ENCODE results near the gene DVL2. TPM values are rescaled to one million over a fixed set of nuclear protein-coding genes. Genes with fewer than 3 reads are reported as not detected.
A peak's percentile ranks its signal among the peaks of the same experiment; 100 is the strongest.
"Not testable (repeated sequence)": the region's sequence is repeated elsewhere in the genome, so short reads cannot be mapped to it uniquely, and the experiment has no call there.

DVL2 gene
- polyA plus RNA-seq, 6 donors from 2014 or later: 23.4 to 33.1 (median 25.5) TPM

GRCh38 chr17:7251661-7252175, 17.4 kb upstream of the DVL2 start, which contains the start of gene CTDNEP1:
Gene CTDNEP1, minus strand, starts transcription at chr17:7251734. Its CDS starts 438 bp downstream, at chr17:7251296.
- Mint-ChIP-seq H3K4me1 (peaks cover 47 to 50% (median 49%) of the 10 kb centered on the region in 3 donors), H3K4me3 (peak within 1 kb of the TSS; percentile 90 to 99 (median 98)), H3K27me3 (no peaks in the 10 kb centered on the region), H3K9me3 (no peaks in the 10 kb centered on the region), H3K36me3 (peaks cover 4 to 15% of the 10 kb centered on the region in 2 donors), H3K27ac (peak within 1 kb of the TSS; percentile 99 to 100 (median 100))
- peak; percentile 99 for DNase-seq
- ATAC-seq (ENCODE audit: low read depth in 2 of 2): peak; percentile 86

GRCh38 chr17:7250695-7251627, 16.6 kb upstream of the DVL2 start:
- H3K27me3 Mint-ChIP-seq: no peaks in the 10 kb centered on the region
- DNase-seq (no peak), ATAC-seq (ENCODE audit: low read depth in 2 of 2) (peak in 1 of 2 donors; percentile 1)
- peaks cover 12 to 16% of the 10 kb centered on the region in 2 donors for H3K36me3 Mint-ChIP-seq
- H3K4me3 Mint-ChIP-seq: peak overlapping the region; percentile 90 to 99 (median 98)
- peaks cover 50 to 55% (median 54%) of the 10 kb centered on the region in 3 donors for H3K4me1 Mint-ChIP-seq
- H3K9me3 Mint-ChIP-seq: no peaks in the 10 kb centered on the region
- H3K27ac Mint-ChIP-seq: peak overlapping the region; percentile 96 to 100 (median 99)

- no peak for DNase-seq
- Mint-ChIP-seq H3K36me3 (peaks cover 15 to 16% of the 10 kb centered on the region in 2 donors), H3K27ac (peak overlapping the region in 4 of 6 donors; percentile 82 to 99 (median 98)), H3K4me1 (peaks cover 51 to 56% (median 55%) of the 10 kb centered on the region in 3 donors), H3K9me3 (no peaks in the 10 kb centered on the region), H3K27me3 (no peaks in the 10 kb centered on the region), H3K4me3 (peak overlapping the region; percentile 90 to 98 (median 95))
- ATAC-seq (ENCODE audit: low read depth in 2 of 2): no peak
Measured at GRCh38 chr17:7249830-7250229, 15.5 kb upstream of the DVL2 start.

- no peak for DNase-seq
- Mint-ChIP-seq H3K4me3 (peak overlapping the region in 7 of 8 donors; percentile 48 to 98 (median 92)), H3K27me3 (no peaks in the 10 kb centered on the region), H3K36me3 (peaks cover 12 to 15% of the 10 kb centered on the region in 2 donors), H3K9me3 (no peaks in the 10 kb centered on the region), H3K27ac (peak overlapping the region in 4 of 6 donors; percentile 16 to 99 (median 73)), H3K4me1 (peaks cover 51 to 55% (median 53%) of the 10 kb centered on the region in 3 donors)
- no peak for ATAC-seq (ENCODE audit: low read depth in 2 of 2)
Measured at GRCh38 chr17:7249214-7249613, 14.9 kb upstream of the DVL2 start.

GRCh38 chr17:7248796-7249195, 14.5 kb upstream of the DVL2 start:
- DNase-seq: no peak
- Mint-ChIP-seq H3K4me1 (peaks cover 51 to 55% (median 53%) of the 10 kb centered on the region in 3 donors), H3K27me3 (no peaks in the 10 kb centered on the region), H3K9me3 (no peaks in the 10 kb centered on the region), H3K36me3 (peaks cover 12 to 15% of the 10 kb centered on the region in 2 donors), H3K27ac (peak overlapping the region in 3 of 6 donors; percentile 21 to 99 (median 57)), H3K4me3 (peak overlapping the region in 6 of 8 donors; percentile 12 to 98 (median 69))
- ATAC-seq (ENCODE audit: low read depth in 2 of 2): no peak

GRCh38 chr17:7246779-7247178, 12.5 kb upstream of the DVL2 start:
- Mint-ChIP-seq H3K36me3 (peaks cover 15 to 19% of the 10 kb centered on the region in 2 donors), H3K27ac (peak overlapping the region in 2 of 6 donors; percentile 3 to 17), H3K4me1 (peaks cover 48 to 56% (median 50%) of the 10 kb centered on the region in 3 donors), H3K27me3 (no peaks in the 10 kb centered on the region), H3K4me3 (peak overlapping the region in 1 of 8 donors; percentile 58), H3K9me3 (peaks cover 0 to 4% (median 0%) of the 10 kb centered on the region in 7 donors)
- DNase-seq: no peak
- ATAC-seq (ENCODE audit: low read depth in 2 of 2): no peak

- peak overlapping the region in 7 of 8 donors; percentile 53 to 100 (median 98) for H3K4me3 Mint-ChIP-seq
- not testable (repeated sequence) for H3K9me3 Mint-ChIP-seq; H3K27me3 Mint-ChIP-seq; DNase-seq; ATAC-seq (ENCODE audit: low read depth in 2 of 2)
- H3K4me1 Mint-ChIP-seq: peaks cover 48 to 58% (median 51%) of the 10 kb centered on the region in 3 donors
- H3K36me3 Mint-ChIP-seq: peaks cover 15 to 36% of the 10 kb centered on the region in 2 donors
- H3K27ac Mint-ChIP-seq: peak overlapping the region in 3 of 6 donors; percentile 29 to 98 (median 95)
Measured at GRCh38 chr17:7243838-7244237, 9.5 kb upstream of the DVL2 start.

- H3K4me1 Mint-ChIP-seq: peaks cover 44 to 53% (median 51%) of the 10 kb centered on the region in 3 donors
- peaks cover 15 to 36% of the 10 kb centered on the region in 2 donors for H3K36me3 Mint-ChIP-seq
- H3K4me3 Mint-ChIP-seq: peak overlapping the region; percentile 87 to 100 (median 98)
- peaks cover 0 to 4% (median 0%) of the 10 kb centered on the region in 7 donors for H3K9me3 Mint-ChIP-seq
- H3K27ac Mint-ChIP-seq: peak overlapping the region; percentile 95 to 100 (median 98)
- no peak for DNase-seq
- no peaks in the 10 kb centered on the region for H3K27me3 Mint-ChIP-seq
- no peak for ATAC-seq (ENCODE audit: low read depth in 2 of 2)
Measured at GRCh38 chr17:7243453-7243729, 9.1 kb upstream of the DVL2 start.

GRCh38 chr17:7242717-7243452, 8.6 kb upstream of the DVL2 start:
- peak; percentile 37 to 49 for ATAC-seq (ENCODE audit: low read depth in 2 of 2)
- Mint-ChIP-seq H3K4me3 (peak overlapping the region; percentile 87 to 100 (median 98)), H3K36me3 (peaks cover 15 to 36% of the 10 kb centered on the region in 2 donors), H3K9me3 (peaks cover 0 to 4% (median 0%) of the 10 kb centered on the region in 7 donors), H3K27me3 (no peaks in the 10 kb centered on the region), H3K27ac (peak overlapping the region; percentile 98 to 100 (median 100)), H3K4me1 (peaks cover 43 to 52% (median 51%) of the 10 kb centered on the region in 3 donors)
- peak; percentile 93 for DNase-seq

- H3K4me3 Mint-ChIP-seq: peak within 1 kb of the TSS; percentile 87 to 100 (median 98)
- H3K36me3 Mint-ChIP-seq: peaks cover 15 to 38% of the 10 kb centered on the region in 2 donors
- no peaks in the 10 kb centered on the region for H3K27me3 Mint-ChIP-seq
- H3K4me1 Mint-ChIP-seq: peaks cover 46 to 56% (median 55%) of the 10 kb centered on the region in 3 donors
- DNase-seq: peak; percentile 90
- ATAC-seq (ENCODE audit: low read depth in 2 of 2): peak; percentile 22 to 32
- peaks cover 0 to 4% (median 0%) of the 10 kb centered on the region in 7 donors for H3K9me3 Mint-ChIP-seq
- peak within 1 kb of the TSS; percentile 98 to 100 (median 100) for H3K27ac Mint-ChIP-seq
Measured at GRCh38 chr17:7241783-7242716, 7.7 kb upstream of the DVL2 start, which contains the start of gene GABARAP. Gene GABARAP, minus strand, starts transcription at chr17:7242449. Its CDS starts 119 bp downstream, at chr17:7242330.

GRCh38 chr17:7241090-7241733, 6.9 kb upstream of the DVL2 start:
- Mint-ChIP-seq H3K4me1 (peaks cover 47 to 58% (median 55%) of the 10 kb centered on the region in 3 donors), H3K9me3 (peaks cover 0 to 4% (median 0%) of the 10 kb centered on the region in 7 donors), H3K27ac (peak overlapping the region in 5 of 6 donors; percentile 98 to 100 (median 100)), H3K36me3 (peaks cover 9 to 36% of the 10 kb centered on the region in 2 donors), H3K4me3 (peak overlapping the region; percentile 87 to 100 (median 98)), H3K27me3 (no peaks in the 10 kb centered on the region)
- ATAC-seq (ENCODE audit: low read depth in 2 of 2) (no peak), DNase-seq (no peak)

All from naive B cell (primary cell).